Liver (tissue), 3 donors: ENCODE data around the gene ST8SIA5.

ENCODE experiments used
- EGR1 ChIP-seq, 2 donors: IDR thresholded peaks; 2 replicates each; pipeline ENCODE4 v1.6.1; 2016 to 2018; ENCODE audit warnings: antibody characterized with exemption in 2 of 2, low read depth in 2 of 2
- GABPA ChIP-seq, 2 donors: IDR thresholded peaks in 1 of 2; conservative IDR thresholded peaks in 1 of 2; 2 replicates each; pipeline ENCODE4 v1.6.1; 2016; ENCODE audit warnings: antibody characterized with exemption in 2 of 2, mild to moderate bottlenecking in 1 of 2, moderate library complexity in 1 of 2
- RAD21 ChIP-seq, 2 donors: IDR thresholded peaks; 2 replicates each; pipeline ENCODE4 v1.6.1; 2016; ENCODE audit warnings: antibody characterized with exemption in 2 of 2, mild to moderate bottlenecking in 2 of 2
- REST ChIP-seq: IDR thresholded peaks from 2 replicates; pipeline ENCODE4 v1.6.1; 2016; ENCODE audit warnings: antibody characterized with exemption, mild to moderate bottlenecking
- SP1 ChIP-seq: IDR thresholded peaks from 2 replicates; pipeline ENCODE4 v1.6.1; 2018; ENCODE audit warnings: antibody characterized with exemption, mild to moderate bottlenecking
- TAF1 ChIP-seq: conservative IDR thresholded peaks from 2 replicates; pipeline ENCODE4 v1.6.1; 2016; ENCODE audit warnings: antibody characterized with exemption, mild to moderate bottlenecking
- YY1 ChIP-seq: IDR thresholded peaks from 2 replicates; pipeline ENCODE4 v1.6.1; 2016; ENCODE audit warnings: antibody characterized with exemption, mild to moderate bottlenecking
- TF ChIP-seq, protein P1 (sequence below): fragments of 150-350 bp; IDR thresholded peaks from 2 replicates; pipeline ENCODE4 v1.5.1; 2017; ENCODE audit warnings: improper control_type of control experiment, low read depth, low read length; ENCODE audit not compliant: missing input control
- donor health status: healthy.
- donor health status: healthy.

- no peak for TF ChIP-seq EGR1 (IDR thresholded peaks at IDR 0.05; ENCODE audit: low read depth in 2 of 2)
- TF ChIP-seq SP1, result no peak
- TF ChIP-seq, protein P1, sequence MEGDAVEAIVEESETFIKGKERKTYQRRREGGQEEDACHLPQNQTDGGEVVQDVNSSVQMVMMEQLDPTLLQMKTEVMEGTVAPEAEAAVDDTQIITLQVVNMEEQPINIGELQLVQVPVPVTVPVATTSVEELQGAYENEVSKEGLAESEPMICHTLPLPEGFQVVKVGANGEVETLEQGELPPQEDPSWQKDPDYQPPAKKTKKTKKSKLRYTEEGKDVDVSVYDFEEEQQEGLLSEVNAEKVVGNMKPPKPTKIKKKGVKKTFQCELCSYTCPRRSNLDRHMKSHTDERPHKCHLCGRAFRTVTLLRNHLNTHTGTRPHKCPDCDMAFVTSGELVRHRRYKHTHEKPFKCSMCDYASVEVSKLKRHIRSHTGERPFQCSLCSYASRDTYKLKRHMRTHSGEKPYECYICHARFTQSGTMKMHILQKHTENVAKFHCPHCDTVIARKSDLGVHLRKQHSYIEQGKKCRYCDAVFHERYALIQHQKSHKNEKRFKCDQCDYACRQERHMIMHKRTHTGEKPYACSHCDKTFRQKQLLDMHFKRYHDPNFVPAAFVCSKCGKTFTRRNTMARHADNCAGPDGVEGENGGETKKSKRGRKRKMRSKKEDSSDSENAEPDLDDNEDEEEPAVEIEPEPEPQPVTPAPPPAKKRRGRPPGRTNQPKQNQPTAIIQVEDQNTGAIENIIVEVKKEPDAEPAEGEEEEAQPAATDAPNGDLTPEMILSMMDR, result no peak
- TF ChIP-seq RAD21 (IDR thresholded peaks at IDR 0.05), result no peak
- TF ChIP-seq YY1, result no peak
- no peak for TF ChIP-seq GABPA (IDR thresholded peaks at IDR 0.05 in 1 of 2, conservative IDR thresholded peaks at IDR 0.05 in 1 of 2)
- no peak for TF ChIP-seq REST
- TF ChIP-seq TAF1, result no peak
These were observed 93.3 kb downstream of the ST8SIA5 start for GRCh38 chr18:46663539-46663938.
